BJ (cell line): Measurements from ENCODE around the gene UBXN1. TPM values are rescaled to one million over a fixed set of nuclear protein-coding genes. Genes with fewer than 3 reads are reported as not detected.
A peak's percentile ranks its signal among the peaks of the same experiment; 100 is the strongest.
"Not testable (repeated sequence)": the region's sequence is repeated elsewhere in the genome, so short reads cannot be mapped to it uniquely, and the experiment has no call there.

Experiments used
- CTCF ChIA-PET: fragments of 350-600 bp; formaldehyde crosslinking; extraction: SDS; loops from one replicate; lab custom pipeline; 2021; ENCODE audit warnings: antibody characterized with exemption, inconsistent platforms; lab: Yijun Ruan, JAX
- POLR2A ChIA-PET: fragments of 300-600 bp; sonication (Branson Sonifier 250); formaldehyde crosslinking; extraction: SDS; loops from one replicate; lab custom pipeline; 2021; ENCODE audit warnings: antibody characterized with exemption; lab: Charles Lee
- DNase-seq: peaks from one replicate; pipeline ENCODE4 v3.0.0-alpha.2; 2011; ENCODE audit warnings: low read depth
- H3K27me3 ChIP-seq: 2 replicates; pipeline ENCODE4 v1.6.0; 2011; ENCODE audit warnings: low read length; ENCODE audit not compliant: control insufficient read depth, insufficient read depth
- H3K36me3 ChIP-seq: 2 replicates; pipeline ENCODE4 v1.5.1; 2011; ENCODE audit warnings: low read length; ENCODE audit not compliant: control insufficient read depth, insufficient read depth
- H3K4me3 ChIP-seq: 2 replicates; pipeline ENCODE4 v1.5.1; 2011; ENCODE audit warnings: low read depth, mild to moderate bottlenecking, control low read depth, low read length
- polyA plus RNA-seq: library from polyadenylated mRNA; depleted of rRNA; stranded (reverse); fragments of >200 nt; gene quantifications from 2 replicates; pipeline ENCODE4 v1.2.3, GENCODE V29; 2011
- TF ChIP-seq, protein P1 (sequence below): IDR thresholded peaks from 2 replicates; pipeline ENCODE4 v1.5.1; 2011; ENCODE audit warnings: low read depth, mild to moderate bottlenecking, control low read depth, inconsistent platforms, low read length, moderate library complexity; ENCODE audit not compliant: insufficient read depth

The UBXN1 gene
- polyA plus RNA-seq, 1 experiment, result 86.0 TPM

DNA sequence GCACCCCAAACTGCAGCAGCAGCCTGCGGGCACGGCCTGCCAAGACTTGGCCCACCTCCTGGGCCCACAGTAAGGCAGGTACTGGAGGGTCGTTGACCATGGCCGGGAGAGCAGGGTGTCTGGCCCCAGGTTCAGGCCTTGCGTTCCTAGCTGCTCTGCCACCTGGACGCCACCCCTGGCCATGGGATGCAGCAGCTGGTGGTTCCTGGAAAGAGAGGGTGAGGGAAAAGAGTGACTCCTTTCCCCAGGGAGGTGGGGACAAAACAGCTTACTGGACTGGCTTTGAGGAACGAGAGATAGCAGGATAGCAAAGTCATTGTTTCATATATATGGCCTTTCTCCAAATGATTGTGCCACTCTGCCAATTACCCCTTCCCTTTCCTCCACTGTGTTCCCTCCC is 26.5 kb upstream of the UBXN1 start:
- ChIA-PET CTCF (interaction anchor here (0.5 to 2.4 kb wide), 9 partner anchors 9 to 157 kb away, joined by 3 to 15 read pairs (median 4); partner anchors contain the start of genes C11orf98, CSKMT and LRRN4CL), POLR2A (interaction anchor here (0.7 kb wide), 1 partner anchor 26 kb away, joined by 5 read pairs; no protein-coding TSS in a partner anchor)
- Histone ChIP-seq H3K27me3 (no peaks in the 10 kb centered on the region), H3K4me3 (peak overlapping the region; percentile 58), H3K36me3 (no peaks in the 10 kb centered on the region; the same call in none of the 2 replicates)
- TF ChIP-seq, protein P1, sequence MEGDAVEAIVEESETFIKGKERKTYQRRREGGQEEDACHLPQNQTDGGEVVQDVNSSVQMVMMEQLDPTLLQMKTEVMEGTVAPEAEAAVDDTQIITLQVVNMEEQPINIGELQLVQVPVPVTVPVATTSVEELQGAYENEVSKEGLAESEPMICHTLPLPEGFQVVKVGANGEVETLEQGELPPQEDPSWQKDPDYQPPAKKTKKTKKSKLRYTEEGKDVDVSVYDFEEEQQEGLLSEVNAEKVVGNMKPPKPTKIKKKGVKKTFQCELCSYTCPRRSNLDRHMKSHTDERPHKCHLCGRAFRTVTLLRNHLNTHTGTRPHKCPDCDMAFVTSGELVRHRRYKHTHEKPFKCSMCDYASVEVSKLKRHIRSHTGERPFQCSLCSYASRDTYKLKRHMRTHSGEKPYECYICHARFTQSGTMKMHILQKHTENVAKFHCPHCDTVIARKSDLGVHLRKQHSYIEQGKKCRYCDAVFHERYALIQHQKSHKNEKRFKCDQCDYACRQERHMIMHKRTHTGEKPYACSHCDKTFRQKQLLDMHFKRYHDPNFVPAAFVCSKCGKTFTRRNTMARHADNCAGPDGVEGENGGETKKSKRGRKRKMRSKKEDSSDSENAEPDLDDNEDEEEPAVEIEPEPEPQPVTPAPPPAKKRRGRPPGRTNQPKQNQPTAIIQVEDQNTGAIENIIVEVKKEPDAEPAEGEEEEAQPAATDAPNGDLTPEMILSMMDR, result no peak
- DNase-seq, result no peak

DNA sequence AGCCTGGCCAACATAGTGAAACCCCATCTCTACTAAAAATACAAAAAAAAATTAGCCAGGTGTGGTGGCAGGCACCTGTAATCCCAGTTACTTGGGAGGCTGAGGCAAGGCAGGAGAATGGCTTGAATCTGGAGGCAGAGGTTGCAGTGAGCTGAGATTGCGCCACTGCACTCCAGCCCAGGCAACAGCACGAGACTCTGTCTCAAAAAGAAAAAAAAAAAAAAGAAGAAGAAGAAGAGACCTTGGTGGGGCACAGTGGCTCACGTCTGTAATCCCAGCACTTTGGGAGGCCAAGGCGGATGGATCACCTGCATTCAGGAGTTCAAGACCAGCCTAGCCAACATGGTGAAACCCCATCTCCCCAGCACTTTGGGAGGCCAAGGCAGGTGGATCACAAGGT is 25.0 kb upstream of the UBXN1 start:
- ChIA-PET POLR2A (interaction anchor here (0.7 kb wide), 1 partner anchor 138 kb away, joined by 3 read pairs; no protein-coding TSS in a partner anchor), CTCF (interaction anchor here (0.7 to 1.6 kb wide), 2 partner anchors 10 to 23 kb away, joined by 3 to 6 read pairs; partner anchors contain the start of gene HNRNPUL2)
- not testable (repeated sequence) for H3K36me3 ChIP-seq, DNase-seq, H3K4me3 ChIP-seq, H3K27me3 ChIP-seq

DNA sequence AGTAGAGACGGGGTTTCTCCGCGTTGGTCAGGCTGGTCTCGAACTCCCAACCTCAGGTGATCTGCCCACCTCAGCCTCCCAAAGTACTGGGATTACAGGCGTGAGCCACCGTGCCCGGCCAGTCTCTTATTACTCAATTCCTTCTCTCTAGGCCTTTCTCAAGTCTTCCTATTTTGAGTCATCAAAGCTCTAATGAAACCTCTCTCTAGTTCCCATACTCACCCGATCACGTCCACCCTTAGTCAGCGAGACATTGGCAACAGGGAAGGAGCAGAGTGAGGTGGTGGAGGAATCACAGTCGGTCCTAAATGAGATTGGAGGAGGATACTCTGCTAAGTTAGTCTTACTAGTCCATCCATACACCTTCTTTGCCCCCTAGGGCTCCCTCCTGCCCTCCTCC is 23.4 kb upstream of the UBXN1 start:
- POLR2A ChIA-PET, result no interaction called here
- H3K27me3 ChIP-seq, result no peaks in the 10 kb centered on the region
- no peak overlapping the region for H3K4me3 ChIP-seq
- no peak for DNase-seq
- H3K36me3 ChIP-seq, result no peaks in the 10 kb centered on the region; the same call in 1 of the 2 replicates
- TF ChIP-seq, protein P1, result no peak
- CTCF ChIA-PET, result interaction anchor here (1.2 to 1.8 kb wide), 5 partner anchors 8 to 85 kb away, joined by 3 to 6 read pairs (median 4); partner anchors contain the start of genes INTS5 and TMEM179B

DNA sequence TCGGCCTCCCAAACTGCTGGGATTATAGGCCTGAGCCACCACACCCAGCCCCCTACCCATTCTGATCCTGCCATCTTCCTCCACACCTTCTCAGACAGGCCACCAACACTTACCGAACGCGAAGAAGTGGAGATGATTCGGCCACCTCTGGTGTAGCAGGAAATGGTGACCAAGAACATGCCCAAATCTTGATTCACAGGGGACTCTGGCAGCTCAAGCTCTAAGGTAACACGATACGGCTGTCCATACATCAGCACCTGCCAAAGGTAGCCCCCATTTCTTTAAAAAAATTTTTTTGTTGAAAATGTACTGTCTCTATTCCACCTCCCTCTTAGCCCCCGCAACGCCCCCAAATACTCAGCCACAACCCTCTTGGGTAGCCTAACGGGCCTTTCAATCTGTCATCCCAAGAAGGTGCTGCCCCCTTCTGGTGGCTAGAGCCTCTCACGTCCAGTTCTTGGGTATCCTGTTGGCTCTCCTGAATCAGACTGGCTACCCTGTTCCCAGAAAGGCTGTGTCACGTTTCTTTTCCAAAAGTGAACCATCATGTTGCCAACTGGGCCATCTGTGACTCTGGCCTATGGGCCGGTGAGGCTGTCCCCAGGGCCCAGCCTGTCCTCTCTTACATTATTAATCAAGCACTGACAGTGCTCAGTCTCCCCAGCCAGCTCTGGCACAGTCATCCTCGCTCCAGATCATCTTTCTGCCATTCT is 15.7 kb upstream of the UBXN1 start:
- peaks cover 16% of the 10 kb centered on the region for H3K36me3 ChIP-seq
- no peaks in the 10 kb centered on the region for H3K27me3 ChIP-seq
- DNase-seq, result no peak
- ChIA-PET CTCF (interaction anchor here (0.7 to 3.8 kb wide), 23 partner anchors 8 to 313 kb away, joined by 3 to 40 read pairs (median 4); partner anchors contain the start of genes B3GAT3, HNRNPUL2, LBHD1 and UBXN1), POLR2A (no interaction called here)
- TF ChIP-seq, protein P1, result peak; percentile 88
- no peak overlapping the region for H3K4me3 ChIP-seq

DNA sequence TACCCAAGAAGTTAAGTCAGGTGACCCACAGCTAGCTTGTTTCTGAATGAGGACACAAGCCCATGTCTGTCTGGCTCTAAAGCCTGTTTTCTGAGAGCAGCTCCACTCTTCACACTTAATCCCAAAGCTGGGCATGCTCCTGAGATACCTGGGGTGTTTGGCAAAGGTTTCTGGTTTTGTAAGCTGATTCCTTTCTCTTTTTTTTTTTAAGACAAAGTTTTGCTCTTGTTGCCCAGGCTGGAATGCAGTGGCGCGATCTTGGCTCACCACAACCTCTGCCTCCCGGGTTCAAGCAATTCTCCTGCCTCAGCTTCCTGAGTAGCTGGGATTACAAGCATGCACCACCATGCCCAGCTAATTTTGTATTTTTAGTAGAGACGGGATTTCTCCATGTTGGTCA is 14.8 kb upstream of the UBXN1 start:
- CTCF ChIA-PET, result interaction anchor here (0.6 to 3.8 kb wide), 15 partner anchors 13 to 299 kb away, joined by 3 to 40 read pairs (median 4); partner anchors contain the start of genes HNRNPUL2, LBHD1, MTA2 and UBXN1
- POLR2A ChIA-PET, DNase-seq, H3K4me3 ChIP-seq, H3K27me3 ChIP-seq: not testable (repeated sequence)
- peaks cover 16% of the 10 kb centered on the region for H3K36me3 ChIP-seq
